Mesenchymal stem cell (in vitro differentiated cells and primary cell): Measurements from ENCODE around the gene FCF1.

ENCODE experiments used
- DNase-seq: peaks from one replicate; pipeline ENCODE4 v3.0.0-alpha.2; 2013
- H2AFZ ChIP-seq: one replicate; pipeline ENCODE4 v1.6.1; 2013; ENCODE audit warnings: low read depth, mild to moderate bottlenecking, control low read depth, inconsistent platforms, low read length, moderate library complexity
- H2AK5ac ChIP-seq: 2 replicates; pipeline ENCODE4 v1.6.1; 2013; ENCODE audit warnings: low read length, moderate library complexity, mild to moderate bottlenecking, inconsistent platforms; ENCODE audit not compliant: severe bottlenecking
- H2BK120ac ChIP-seq: one replicate; pipeline ENCODE4 v1.6.1; 2013; ENCODE audit warnings: low read depth, mild to moderate bottlenecking, inconsistent platforms, low read length, moderate library complexity
- H2BK12ac ChIP-seq, 2 experiments: one replicate each; pipeline ENCODE4 v1.6.1; 2013; ENCODE audit warnings: inconsistent platforms in 2 of 2, low read length in 2 of 2, mild to moderate bottlenecking in 2 of 2, moderate library complexity in 2 of 2, control low read depth in 1 of 2
- H2BK15ac ChIP-seq: one replicate; pipeline ENCODE4 v1.6.1; 2013; ENCODE audit warnings: mild to moderate bottlenecking, low read depth, inconsistent platforms; ENCODE audit not compliant: poor library complexity, severe bottlenecking
- H2BK5ac ChIP-seq: 2 replicates; pipeline ENCODE4 v1.6.1; 2013; ENCODE audit warnings: low read depth, mild to moderate bottlenecking, low read length, control low read depth, inconsistent platforms; ENCODE audit not compliant: poor library complexity, severe bottlenecking
- H3K14ac ChIP-seq, 2 experiments: one replicate each; pipeline ENCODE4 v1.6.1; 2013; ENCODE audit warnings: inconsistent platforms in 2 of 2, low read length in 2 of 2, control low read depth in 1 of 2, mild to moderate bottlenecking in 1 of 2, moderate library complexity in 1 of 2
- H3K18ac ChIP-seq, 2 experiments: one replicate each; pipeline ENCODE4 v1.6.1; 2013; ENCODE audit warnings: inconsistent platforms in 2 of 2, low read length in 2 of 2, control low read depth in 1 of 2, low read depth in 1 of 2, mild to moderate bottlenecking in 1 of 2
- H3K23ac ChIP-seq, 2 experiments: one replicate each; pipeline ENCODE4 v1.6.1; 2013; ENCODE audit warnings: inconsistent platforms in 2 of 2, low read length in 2 of 2, mild to moderate bottlenecking in 2 of 2, moderate library complexity in 2 of 2, control low read depth in 1 of 2
- H3K27ac ChIP-seq: 2 replicates; pipeline ENCODE4 v1.5.1; 2013; ENCODE audit warnings: mild to moderate bottlenecking, moderate library complexity, low read length, control low read depth, inconsistent platforms; ENCODE audit not compliant: poor library complexity, severe bottlenecking
- H3K27me3 ChIP-seq, 2 experiments: 2 replicates each; pipeline versions ENCODE4 v1.6.1 to v1.7.0; 2013; ENCODE audit warnings: low read length in 2 of 2, mild to moderate bottlenecking in 2 of 2, moderate library complexity in 2 of 2, control low read depth in 1 of 2, inconsistent platforms in 1 of 2; ENCODE audit not compliant: control insufficient read depth in 1 of 2, insufficient read depth in 1 of 2
- H3K36me3 ChIP-seq, 2 experiments: 2 replicates each; pipeline versions ENCODE4 v1.6.1 to v1.7.0; 2013; ENCODE audit warnings: low read length in 2 of 2, control low read depth in 1 of 2, inconsistent platforms in 1 of 2, low read depth in 1 of 2, mild to moderate bottlenecking in 1 of 2; ENCODE audit not compliant: insufficient read depth in 2 of 2, control insufficient read depth in 1 of 2
- H3K4ac ChIP-seq, 2 experiments: one replicate each; pipeline ENCODE4 v1.6.1; 2013; ENCODE audit warnings: inconsistent platforms in 2 of 2, low read length in 2 of 2, mild to moderate bottlenecking in 2 of 2, moderate library complexity in 2 of 2, control low read depth in 1 of 2, low read depth in 1 of 2
- H3K4me1 ChIP-seq: 2 replicates; pipeline ENCODE4 v1.6.1; 2013; ENCODE audit warnings: low read depth, low read length, control low read depth; ENCODE audit not compliant: control insufficient read depth, insufficient read depth
- H3K4me2 ChIP-seq: 2 replicates; pipeline ENCODE4 v1.6.1; 2013; ENCODE audit warnings: low read length, mild to moderate bottlenecking, inconsistent platforms; ENCODE audit not compliant: poor library complexity, severe bottlenecking
- H3K4me3 ChIP-seq, 2 experiments: 2 replicates each; pipeline versions ENCODE4 v1.5.1 to v1.7.0; 2013; ENCODE audit warnings: low read length in 2 of 2, mild to moderate bottlenecking in 2 of 2, control low read depth in 1 of 2, low read depth in 1 of 2; ENCODE audit not compliant: insufficient read depth in 1 of 2
- H3K79me1 ChIP-seq: replicated peaks from 2 replicates; pipeline ENCODE4 v1.6.1; 2013; ENCODE audit warnings: mild to moderate bottlenecking, control low read depth, low read length, inconsistent platforms; ENCODE audit not compliant: poor library complexity, severe bottlenecking
- H3K9ac ChIP-seq: 2 replicates; pipeline ENCODE4 v1.7.0; 2013; ENCODE audit warnings: mild to moderate bottlenecking, low read length, moderate library complexity
- H3K9me3 ChIP-seq: 2 replicates; pipeline ENCODE4 v1.7.0; 2013; ENCODE audit warnings: mild to moderate bottlenecking, low read length; ENCODE audit not compliant: control insufficient read depth
- H4K8ac ChIP-seq: one replicate; pipeline ENCODE4 v1.6.1; 2013; ENCODE audit warnings: inconsistent platforms, mild to moderate bottlenecking, low read length, moderate library complexity
- H4K91ac ChIP-seq: one replicate; pipeline ENCODE4 v1.6.1; 2013; ENCODE audit warnings: mild to moderate bottlenecking, low read length, inconsistent platforms
- WGBS: methylation state at CpG from one replicate; pipeline ENCODE4 v1.1.7; 2013; ENCODE audit warnings: mixed read lengths; 5-methylcytosine and 5-hydroxymethylcytosine counted together

The FCF1 gene

DNA sequence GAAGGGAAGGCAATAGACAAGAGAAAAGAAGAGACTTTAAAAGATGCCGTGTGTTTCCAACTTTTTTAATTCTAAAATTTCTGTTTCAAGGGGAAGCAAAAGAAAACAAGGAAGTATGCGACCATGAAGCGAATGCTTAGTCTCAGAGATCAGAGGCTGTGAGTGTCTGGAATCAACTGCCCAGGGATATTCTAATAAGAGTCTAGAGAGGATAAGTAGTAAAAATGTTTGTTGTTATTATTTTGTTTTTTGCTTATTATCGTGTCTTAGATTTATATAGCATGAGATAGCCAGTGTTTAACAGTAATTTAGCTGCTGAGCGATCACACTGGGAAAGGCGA, 421 bp downstream of the FCF1 start:
- H3K4me2 ChIP-seq = peak overlapping the region; percentile 61
- peak overlapping the region; percentile 89 to 93 for H3K4me3 ChIP-seq
- peaks cover 8 to 40% of the 10 kb centered on the region in 2 experiments for H3K36me3 ChIP-seq
- peaks cover 8% of the 10 kb centered on the region for H3K79me1 ChIP-seq
- H3K4me1 ChIP-seq = peaks cover 2% of the 10 kb centered on the region
- no peak overlapping the region for H2AK5ac ChIP-seq
- H3K9ac ChIP-seq = peak overlapping the region; percentile 95
- H3K23ac ChIP-seq = no peak overlapping the region
- H3K27ac ChIP-seq = no peak overlapping the region
- 37% methylated on average over 6 of the region's 6 CpGs for WGBS
- H4K91ac ChIP-seq = no peak overlapping the region
- no peak overlapping the region for H4K8ac ChIP-seq
- no peak overlapping the region for H2BK15ac ChIP-seq
- no peak overlapping the region for H3K18ac ChIP-seq
- H3K14ac ChIP-seq = no peak overlapping the region
- DNase-seq = no peak
- no peaks in the 10 kb centered on the region for H3K9me3 ChIP-seq
- no peaks in the 10 kb centered on the region for H3K27me3 ChIP-seq
- H2BK120ac ChIP-seq = no peak overlapping the region
- peak overlapping the region; percentile 76 for H2AFZ ChIP-seq
- no peak overlapping the region for H2BK5ac ChIP-seq
- peak overlapping the region in 1 of 2 experiments; percentile 67 for H3K4ac ChIP-seq
- H2BK12ac ChIP-seq = no peak overlapping the region

DNA sequence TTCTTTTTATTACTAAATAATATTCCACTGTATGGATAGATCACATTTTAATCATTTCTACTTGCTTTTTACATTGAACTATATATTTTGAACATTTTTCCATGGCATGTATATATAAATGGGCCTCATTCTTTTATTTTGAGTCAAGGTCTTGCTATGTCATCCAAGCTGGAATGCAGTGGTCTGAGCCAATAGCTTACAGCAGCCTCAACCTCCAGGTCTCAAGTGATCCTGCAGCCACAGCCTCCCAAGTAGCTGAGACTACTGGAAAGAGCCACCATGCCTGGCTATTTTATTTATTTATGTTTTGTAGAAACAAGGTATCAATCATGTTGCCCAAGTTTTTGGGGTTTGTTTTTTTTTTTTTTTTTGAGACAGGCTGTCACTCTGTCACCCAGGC, 7.6 kb downstream of the FCF1 start:
- no peak overlapping the region for H3K23ac ChIP-seq

DNA sequence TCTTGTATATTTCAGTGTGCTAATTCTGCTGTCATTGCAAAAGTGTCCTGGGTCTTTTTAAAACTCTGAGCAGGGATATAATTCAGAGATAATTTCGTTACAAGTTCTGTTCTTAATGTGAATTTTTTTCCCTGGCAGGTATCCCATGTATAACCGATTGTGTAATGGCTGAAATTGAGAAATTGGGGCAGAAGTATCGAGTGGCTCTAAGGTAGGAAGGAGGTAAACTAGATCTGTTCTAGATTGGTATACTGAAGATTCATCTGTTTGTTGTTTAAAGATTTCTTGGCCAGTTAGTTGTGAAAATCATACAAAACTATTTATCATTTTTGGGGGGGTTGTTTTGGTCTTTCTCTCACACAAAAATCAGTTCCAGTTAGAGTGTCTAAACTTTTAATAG, 10.2 kb downstream of the FCF1 start:
- Histone ChIP-seq H2AFZ (no peak overlapping the region), H3K4me2 (no peak overlapping the region), H4K8ac (no peak overlapping the region), H3K79me1 (peaks cover 12% of the 10 kb centered on the region), H3K27ac (no peak overlapping the region), H2BK5ac (no peak overlapping the region), H4K91ac (no peak overlapping the region), H3K18ac (no peak overlapping the region), H2BK15ac (no peak overlapping the region), H3K4me1 (no peaks in the 10 kb centered on the region), H3K4ac (no peak overlapping the region), H3K4me3 (no peak overlapping the region), H2AK5ac (no peak overlapping the region), H3K14ac (no peak overlapping the region), H2BK12ac (no peak overlapping the region), H2BK120ac (no peak overlapping the region), H3K23ac (no peak overlapping the region), H3K36me3 (peaks cover 20 to 59% of the 10 kb centered on the region in 2 experiments), H3K9me3 (no peaks in the 10 kb centered on the region), H3K27me3 (no peaks in the 10 kb centered on the region), H3K9ac (no peak overlapping the region)
- 90% methylated on average over 3 of the region's 3 CpGs for WGBS
- no peak for DNase-seq

More for the DNA sequence above, 7.6 kb downstream of the FCF1 start:
- Histone ChIP-seq H2BK15ac (no peak overlapping the region), H3K4me2 (no peak overlapping the region), H2BK12ac (no peak overlapping the region), H3K18ac (no peak overlapping the region), H3K27me3 (no peaks in the 10 kb centered on the region), H2BK5ac (no peak overlapping the region), H3K14ac (no peak overlapping the region), H3K36me3 (peaks cover 24 to 80% of the 10 kb centered on the region in 2 experiments), H3K27ac (no peak overlapping the region), H3K4me3 (no peak overlapping the region), H2BK120ac (no peak overlapping the region), H2AFZ (no peak overlapping the region), H3K9ac (no peak overlapping the region), H3K4me1 (no peaks in the 10 kb centered on the region), H4K91ac (no peak overlapping the region), H3K9me3 (no peaks in the 10 kb centered on the region), H3K79me1 (peaks cover 11% of the 10 kb centered on the region), H3K4ac (no peak overlapping the region), H4K8ac (no peak overlapping the region), H2AK5ac (no peak overlapping the region)
- peak; percentile 43 for DNase-seq

DNA sequence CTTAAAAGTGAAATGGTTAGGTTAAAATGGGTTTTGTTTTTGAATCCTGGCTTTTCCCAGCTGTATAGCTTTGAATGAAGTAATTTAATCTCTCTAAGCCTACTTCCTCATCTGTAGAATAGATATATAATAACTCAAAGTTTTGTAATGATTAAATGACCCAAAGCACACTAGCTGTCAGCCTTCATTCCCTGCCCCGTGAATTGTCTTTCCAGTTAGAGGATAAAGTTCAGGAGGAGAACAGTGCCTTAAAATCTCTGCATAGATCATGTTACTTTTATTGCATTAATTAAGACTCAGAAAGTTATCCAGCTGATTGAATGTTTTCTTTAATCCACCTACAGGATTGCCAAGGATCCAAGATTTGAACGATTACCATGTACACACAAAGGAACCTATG, 19.4 kb downstream of the FCF1 start:
- Histone ChIP-seq H2BK5ac (no peak overlapping the region), H3K9ac (no peak overlapping the region), H2BK12ac (no peak overlapping the region), H4K8ac (no peak overlapping the region), H3K14ac (no peak overlapping the region), H3K4me2 (no peak overlapping the region), H3K4me1 (peaks cover 4% of the 10 kb centered on the region), H3K4ac (no peak overlapping the region), H3K27ac (no peak overlapping the region), H3K79me1 (peaks cover 8% of the 10 kb centered on the region), H4K91ac (no peak overlapping the region), H3K27me3 (no peaks in the 10 kb centered on the region), H3K4me3 (no peak overlapping the region), H3K36me3 (peaks cover 11 to 51% of the 10 kb centered on the region in 2 experiments), H2BK120ac (no peak overlapping the region), H3K23ac (no peak overlapping the region), H2AFZ (no peak overlapping the region), H2AK5ac (no peak overlapping the region), H2BK15ac (no peak overlapping the region), H3K9me3 (no peaks in the 10 kb centered on the region), H3K18ac (no peak overlapping the region)
- WGBS = 100% methylated on average over 1 of the region's 2 CpGs
- DNase-seq = no peak
